ENCODE measurements around the gene STUM.

STUM gene

GRCh38 chr1:226642421-226642820 is 93.9 kb downstream of the STUM start:
- no peak for DNase-seq

- no peak for DNase-seq
Measured at GRCh38 chr1:226643177-226643576, 94.6 kb downstream of the STUM start.

- DNase-seq, result no peak
Measured at GRCh38 chr1:226643611-226644540, 95.3 kb downstream of the STUM start.

- DNase-seq, result no peak
Measured at GRCh38 chr1:226644541-226645176, 96.1 kb downstream of the STUM start.

GRCh38 chr1:226645279-226645976 is 96.9 kb downstream of the STUM start:
- DNase-seq, result no peak

- DNase-seq, result no peak
Measured at GRCh38 chr1:226646026-226646869, 97.7 kb downstream of the STUM start.

- no peak for DNase-seq
Measured at GRCh38 chr1:226646870-226647449, 98.4 kb downstream of the STUM start.

GRCh38 chr1:226647719-226648118 is 99.2 kb downstream of the STUM start:
- no peak for DNase-seq

GRCh38 chr1:226648421-226648820 is 99.9 kb downstream of the STUM start:
- no peak for DNase-seq

- no peak for DNase-seq
Measured at GRCh38 chr1:226649244-226649643, 100.7 kb downstream of the STUM start.

GRCh38 chr1:226649780-226650179 is 101.2 kb downstream of the STUM start:
- DNase-seq, result no peak

- DNase-seq, result no peak
Measured at GRCh38 chr1:226650236-226650841, 101.8 kb downstream of the STUM start.

GRCh38 chr1:226651041-226651731 is 102.6 kb downstream of the STUM start:
- DNase-seq, result no peak

- no peak for DNase-seq
Measured at GRCh38 chr1:226651732-226652105, 103.2 kb downstream of the STUM start.

GRCh38 chr1:226652613-226653012 is 104.0 kb downstream of the STUM start:
- no peak for DNase-seq

GRCh38 chr1:226653311-226653921 is 104.9 kb downstream of the STUM start:
- no peak for DNase-seq

GRCh38 chr1:226654046-226654667 is 105.6 kb downstream of the STUM start:
- peak; percentile 35 for DNase-seq

- DNase-seq, result no peak
Measured at GRCh38 chr1:226654668-226655055, 106.1 kb downstream of the STUM start.

GRCh38 chr1:226655251-226656163 is 106.9 kb downstream of the STUM start:
- no peak for DNase-seq
